SJSA1 (cell line): ENCODE results near the gene LPAR3. TPM values are rescaled to one million over a fixed set of nuclear protein-coding genes. Genes with fewer than 3 reads are reported as not detected.

Experiments used
- DNase-seq, 2 experiments: peaks; one replicate each; pipeline ENCODE4 v3.0.0-alpha.2; 2015 to 2020; ENCODE audit warnings: low spot score in 2 of 2, low read depth in 1 of 2
- H3K27ac ChIP-seq: fragments of 250-450 bp; sonication (Bioruptor Pico); 2 replicates; pipeline ENCODE4 v1.5.1; 2020; ENCODE audit warnings: mild to moderate bottlenecking, moderate library complexity
- H3K27me3 ChIP-seq: fragments of 250-450 bp; sonication (Bioruptor Pico); replicated peaks from 2 replicates; pipeline ENCODE4 v1.5.1; 2020; ENCODE audit warnings: mild to moderate bottlenecking, moderate library complexity
- H3K36me3 ChIP-seq: fragments of 250-450 bp; sonication (Bioruptor Pico); 2 replicates; pipeline ENCODE4 v1.5.1; 2020; ENCODE audit warnings: mild to moderate bottlenecking
- H3K4me1 ChIP-seq: fragments of 250-450 bp; sonication (Bioruptor Pico); replicated peaks from 2 replicates; pipeline ENCODE4 v1.6.1; 2021; ENCODE audit warnings: mild to moderate bottlenecking
- H3K4me3 ChIP-seq: fragments of 250-450 bp; sonication (Bioruptor Pico); 2 replicates; pipeline ENCODE4 v1.5.1; 2020; ENCODE audit warnings: mild to moderate bottlenecking
- H3K9me3 ChIP-seq: fragments of 250-450 bp; sonication (Bioruptor Pico); replicated peaks from 2 replicates; pipeline ENCODE4 v1.5.1; 2020; ENCODE audit warnings: mild to moderate bottlenecking
- total RNA-seq: library from RNA; depleted of rRNA; stranded (reverse); fragments of >200 nt; shearing (Covaris generic); gene quantifications from 2 replicates; pipeline ENCODE4 v1.2.3, GENCODE V29; 2014

LPAR3 gene
- total RNA-seq, 1 experiment from 2014 or later, result not detected

- DNase-seq, result no peak
- no peak overlapping the region for H3K4me3 ChIP-seq
- peaks cover 19% of the 10 kb centered on the region for H3K27me3 ChIP-seq
- H3K9me3 ChIP-seq, result no peaks in the 10 kb centered on the region
- H3K36me3 ChIP-seq, result no peaks in the 10 kb centered on the region
- H3K27ac ChIP-seq, result no peak overlapping the region
- no peaks in the 10 kb centered on the region for H3K4me1 ChIP-seq
Measured at GRCh38 chr1:84887261-84887934, 5.6 kb downstream of the LPAR3 start.

GRCh38 chr1:84885469-84885868 lies 7.5 kb downstream of the LPAR3 start:
- Histone ChIP-seq H3K27me3 (0 out of 2 replicates have a peak, but pooled peaks cover 7% of the 10 kb centered on the region), H3K36me3 (no peaks in the 10 kb centered on the region), H3K4me1 (no peaks in the 10 kb centered on the region), H3K9me3 (no peaks in the 10 kb centered on the region), H3K4me3 (no peak overlapping the region), H3K27ac (no peak overlapping the region)
- DNase-seq, result no peak

- Histone ChIP-seq H3K27ac (no peak overlapping the region), H3K4me1 (no peaks in the 10 kb centered on the region), H3K27me3 (0 out of 2 replicates have a peak, but pooled peaks cover 7% of the 10 kb centered on the region), H3K36me3 (no peaks in the 10 kb centered on the region), H3K4me3 (no peak overlapping the region), H3K9me3 (no peaks in the 10 kb centered on the region)
- DNase-seq, result no peak
Measured at GRCh38 chr1:84884671-84885389, 8.2 kb downstream of the LPAR3 start.

GRCh38 chr1:84883286-84883685 lies 9.7 kb downstream of the LPAR3 start:
- Histone ChIP-seq H3K36me3 (no peaks in the 10 kb centered on the region), H3K27ac (no peak overlapping the region), H3K9me3 (no peaks in the 10 kb centered on the region), H3K4me1 (no peaks in the 10 kb centered on the region), H3K27me3 (0 out of 2 replicates have a peak, but pooled peaks cover 7% of the 10 kb centered on the region), H3K4me3 (no peak overlapping the region)
- DNase-seq, result no peak

- Histone ChIP-seq H3K36me3 (no peaks in the 10 kb centered on the region), H3K27ac (no peak overlapping the region), H3K9me3 (no peaks in the 10 kb centered on the region), H3K4me3 (no peak overlapping the region), H3K27me3 (no peaks in the 10 kb centered on the region; the same call in 1 of the 2 replicates), H3K4me1 (no peaks in the 10 kb centered on the region)
- no peak for DNase-seq
Measured at GRCh38 chr1:84877592-84877991, 15.4 kb downstream of the LPAR3 start.

GRCh38 chr1:84876353-84876752 lies 16.7 kb downstream of the LPAR3 start:
- Histone ChIP-seq H3K36me3 (no peaks in the 10 kb centered on the region), H3K27ac (no peak overlapping the region), H3K9me3 (no peaks in the 10 kb centered on the region), H3K4me1 (no peaks in the 10 kb centered on the region), H3K27me3 (no peaks in the 10 kb centered on the region; the same call in 1 of the 2 replicates), H3K4me3 (no peak overlapping the region)
- no peak for DNase-seq

GRCh38 chr1:84873366-84873765 lies 19.6 kb downstream of the LPAR3 start:
- Histone ChIP-seq H3K9me3 (no peaks in the 10 kb centered on the region), H3K4me1 (no peaks in the 10 kb centered on the region), H3K36me3 (no peaks in the 10 kb centered on the region), H3K4me3 (no peak overlapping the region), H3K27ac (no peak overlapping the region), H3K27me3 (no peaks in the 10 kb centered on the region; the same call in 1 of the 2 replicates)
- no peak for DNase-seq

- Histone ChIP-seq H3K4me3 (no peak overlapping the region), H3K9me3 (no peaks in the 10 kb centered on the region), H3K36me3 (no peaks in the 10 kb centered on the region), H3K4me1 (no peaks in the 10 kb centered on the region), H3K27ac (no peak overlapping the region), H3K27me3 (no peaks in the 10 kb centered on the region; the same call in 1 of the 2 replicates)
- DNase-seq, result no peak
Measured at GRCh38 chr1:84872696-84873355, 20.2 kb downstream of the LPAR3 start.

GRCh38 chr1:84871181-84871580 lies 21.8 kb downstream of the LPAR3 start:
- Histone ChIP-seq H3K4me3 (no peak overlapping the region), H3K27ac (no peak overlapping the region), H3K36me3 (no peaks in the 10 kb centered on the region), H3K27me3 (no peaks in the 10 kb centered on the region; the same call in 1 of the 2 replicates), H3K4me1 (no peaks in the 10 kb centered on the region), H3K9me3 (no peaks in the 10 kb centered on the region)
- DNase-seq, result no peak

GRCh38 chr1:84870591-84870990 lies 22.4 kb downstream of the LPAR3 start:
- no peaks in the 10 kb centered on the region; the same call in 1 of the 2 replicates for H3K27me3 ChIP-seq
- H3K36me3 ChIP-seq, result no peaks in the 10 kb centered on the region
- H3K4me3 ChIP-seq, result no peak overlapping the region
- no peaks in the 10 kb centered on the region for H3K9me3 ChIP-seq
- DNase-seq, result no peak
- no peaks in the 10 kb centered on the region for H3K4me1 ChIP-seq
- H3K27ac ChIP-seq, result no peak overlapping the region

GRCh38 chr1:84869720-84870119 lies 23.3 kb downstream of the LPAR3 start:
- Histone ChIP-seq H3K4me3 (no peak overlapping the region), H3K27me3 (no peaks in the 10 kb centered on the region; the same call in 1 of the 2 replicates), H3K9me3 (no peaks in the 10 kb centered on the region), H3K27ac (no peak overlapping the region), H3K36me3 (no peaks in the 10 kb centered on the region), H3K4me1 (no peaks in the 10 kb centered on the region)
- no peak for DNase-seq

- DNase-seq, result no peak
- Histone ChIP-seq H3K4me3 (no peak overlapping the region), H3K9me3 (no peaks in the 10 kb centered on the region), H3K36me3 (no peaks in the 10 kb centered on the region), H3K27ac (no peak overlapping the region), H3K4me1 (no peaks in the 10 kb centered on the region), H3K27me3 (no peaks in the 10 kb centered on the region)
Measured at GRCh38 chr1:84862810-84863251, 30.2 kb downstream of the LPAR3 start.

GRCh38 chr1:84861988-84862644 lies 30.9 kb downstream of the LPAR3 start:
- Histone ChIP-seq H3K4me1 (no peaks in the 10 kb centered on the region), H3K27ac (no peak overlapping the region), H3K9me3 (no peaks in the 10 kb centered on the region), H3K36me3 (no peaks in the 10 kb centered on the region), H3K4me3 (no peak overlapping the region), H3K27me3 (no peaks in the 10 kb centered on the region)
- no peak for DNase-seq
